ENCODE results near the gene RIPK3. TPM values are rescaled to one million over a fixed set of nuclear protein-coding genes. Genes with fewer than 3 reads are reported as not detected.

The RIPK3 gene
- polyA plus RNA-seq, 3 donors: 2.3 to 3.6 (median 3.1) TPM

DNA sequence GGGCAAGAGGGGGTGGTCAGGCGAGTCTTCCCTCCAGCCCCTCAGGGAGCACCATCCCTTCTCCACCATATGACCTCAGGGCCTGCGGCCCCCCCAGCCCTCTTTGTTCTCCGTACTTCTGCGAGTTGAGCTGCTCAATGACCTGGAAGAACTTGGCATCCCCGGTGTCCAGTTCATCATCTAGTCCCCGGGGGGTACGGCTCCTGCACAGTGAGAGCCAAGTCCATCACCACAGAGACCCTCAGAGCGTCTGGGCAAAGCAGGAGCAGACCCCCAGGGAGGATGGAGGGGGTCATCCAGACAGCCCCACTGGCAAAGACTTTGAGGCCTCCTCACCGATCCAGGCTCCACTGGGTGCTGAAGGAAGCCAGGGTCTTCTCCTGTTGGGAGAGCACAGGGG lies 13.8 kb downstream of the RIPK3 start:
- no peak for DNase-seq (ENCODE audit: low read depth in 3 of 3, low spot score in 2 of 3)

- DNase-seq (ENCODE audit: low read depth in 3 of 3, low spot score in 2 of 3): no peak
Observed at GRCh38 chr14:24325041-24325530, 14.7 kb downstream of the RIPK3 start.

- no peak for DNase-seq (ENCODE audit: low read depth in 3 of 3, low spot score in 2 of 3)
Observed at GRCh38 chr14:24324024-24324423, 15.8 kb downstream of the RIPK3 start.

- DNase-seq (ENCODE audit: low read depth in 3 of 3, low spot score in 2 of 3): no peak
Observed at GRCh38 chr14:24323341-24323740, 16.4 kb downstream of the RIPK3 start.

- no peak for DNase-seq (ENCODE audit: low read depth in 3 of 3, low spot score in 2 of 3)
Observed at GRCh38 chr14:24322672-24323071, 17.1 kb downstream of the RIPK3 start.

DNA sequence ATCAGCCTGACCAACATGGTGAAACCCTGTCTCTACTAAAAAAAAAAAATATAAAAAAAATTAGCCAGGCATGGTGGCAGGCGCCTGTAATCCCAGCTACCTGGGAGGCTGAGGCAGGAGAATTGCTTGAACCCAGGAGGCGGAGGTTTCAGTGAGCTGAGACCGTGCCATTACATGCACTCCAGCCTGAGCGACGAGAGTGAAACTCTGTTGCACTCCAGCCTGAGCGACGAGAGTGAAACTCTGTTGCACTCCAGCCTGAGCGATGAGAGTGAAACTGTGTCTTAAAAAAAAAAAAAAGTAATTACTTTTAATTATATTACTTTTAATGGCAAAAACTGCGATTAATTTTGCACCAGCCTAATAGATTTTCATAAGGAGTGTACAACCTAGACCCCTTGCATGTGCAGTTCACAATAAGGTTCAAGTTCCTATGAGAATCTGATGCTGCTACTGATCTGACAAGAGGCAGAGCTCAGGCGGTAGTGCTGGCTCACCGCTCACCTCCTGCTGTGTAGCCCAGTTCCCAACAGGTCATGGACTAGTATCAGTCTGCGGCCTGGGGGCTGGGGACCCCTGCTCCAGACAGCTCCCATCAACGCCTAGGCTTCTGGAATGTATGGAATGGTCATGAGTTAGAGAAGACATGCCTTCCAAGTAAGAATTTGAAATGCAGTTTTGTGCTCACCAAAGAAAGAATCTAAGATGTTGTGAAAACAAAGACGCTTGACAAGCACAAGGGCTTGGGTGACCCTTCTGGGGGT lies 18.4 kb downstream of the RIPK3 start:
- DNase-seq (ENCODE audit: low read depth in 3 of 3, low spot score in 2 of 3): no peak

GRCh38 chr14:24317141-24317928 lies 22.5 kb downstream of the RIPK3 start:
- no peak for DNase-seq (ENCODE audit: low read depth in 3 of 3, low spot score in 2 of 3)

GRCh38 chr14:24316597-24316950 lies 23.2 kb downstream of the RIPK3 start:
- no peak for DNase-seq (ENCODE audit: low read depth in 3 of 3, low spot score in 2 of 3)

GRCh38 chr14:24315807-24316596 lies 23.8 kb downstream of the RIPK3 start:
- DNase-seq (ENCODE audit: low read depth in 3 of 3, low spot score in 2 of 3): no peak

GRCh38 chr14:24315243-24315806 lies 24.5 kb downstream of the RIPK3 start:
- DNase-seq (ENCODE audit: low read depth in 3 of 3, low spot score in 2 of 3): no peak

DNA sequence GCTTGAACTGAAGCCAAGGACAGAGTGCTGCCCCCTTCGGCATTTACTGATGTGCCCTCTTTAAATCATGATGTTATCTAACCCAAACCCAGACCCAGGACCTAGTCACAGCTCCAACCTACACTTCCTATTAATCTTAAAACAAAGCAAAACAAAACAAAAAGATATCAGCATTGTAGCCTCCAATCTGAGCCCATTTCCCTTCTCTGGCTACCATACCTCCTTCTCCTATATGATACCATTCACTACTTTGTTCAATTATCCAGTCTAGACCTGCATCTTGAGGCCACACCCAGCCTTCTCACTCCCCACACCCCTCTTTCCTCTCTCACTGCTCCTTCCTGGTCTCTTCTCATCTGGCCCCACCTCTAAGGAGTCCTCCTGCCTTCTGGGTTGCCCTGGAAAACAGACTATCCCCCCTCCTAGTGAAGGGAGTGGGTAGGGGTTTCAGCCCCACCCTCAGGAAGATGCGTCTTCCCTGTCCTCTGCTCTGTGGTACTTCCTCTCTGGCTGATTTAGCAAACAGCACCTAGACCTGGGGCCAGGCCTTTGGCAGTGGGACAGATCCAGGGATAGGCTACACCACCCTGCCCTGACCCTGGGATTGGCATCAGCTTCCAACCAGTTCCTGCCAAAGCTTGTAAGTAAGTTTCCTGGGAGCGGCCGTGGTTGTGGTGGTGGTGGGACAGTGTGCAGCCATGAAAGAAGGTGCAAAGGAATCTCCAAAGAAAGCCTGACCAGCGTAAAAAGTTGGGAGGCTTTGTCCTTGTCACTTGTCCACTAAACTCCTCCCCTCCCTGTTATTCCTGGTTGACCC lies 25.2 kb downstream of the RIPK3 start:
- no peak for DNase-seq (ENCODE audit: low read depth in 3 of 3, low spot score in 2 of 3)

DNA sequence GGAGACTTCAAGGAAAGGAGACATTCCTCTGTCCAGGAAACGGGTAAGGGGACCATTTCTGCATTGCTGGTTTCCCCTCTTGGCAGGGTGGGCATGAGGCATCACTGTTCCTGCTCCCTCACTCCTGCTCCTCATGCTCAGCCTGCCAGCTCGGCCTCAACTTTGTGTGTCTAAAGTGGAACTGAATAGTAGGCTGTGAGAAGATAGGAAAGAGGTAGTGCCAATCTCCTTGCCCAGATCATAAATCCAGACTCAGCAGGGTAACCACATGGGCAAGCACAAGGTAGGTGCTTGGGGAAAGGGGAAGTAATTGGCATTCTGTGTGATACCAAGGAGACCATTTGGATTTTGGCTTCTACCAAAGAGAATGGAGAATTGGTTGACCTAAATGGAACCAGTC lies 25.9 kb downstream of the RIPK3 start:
- no peak for DNase-seq (ENCODE audit: low read depth in 3 of 3, low spot score in 2 of 3)

DNA sequence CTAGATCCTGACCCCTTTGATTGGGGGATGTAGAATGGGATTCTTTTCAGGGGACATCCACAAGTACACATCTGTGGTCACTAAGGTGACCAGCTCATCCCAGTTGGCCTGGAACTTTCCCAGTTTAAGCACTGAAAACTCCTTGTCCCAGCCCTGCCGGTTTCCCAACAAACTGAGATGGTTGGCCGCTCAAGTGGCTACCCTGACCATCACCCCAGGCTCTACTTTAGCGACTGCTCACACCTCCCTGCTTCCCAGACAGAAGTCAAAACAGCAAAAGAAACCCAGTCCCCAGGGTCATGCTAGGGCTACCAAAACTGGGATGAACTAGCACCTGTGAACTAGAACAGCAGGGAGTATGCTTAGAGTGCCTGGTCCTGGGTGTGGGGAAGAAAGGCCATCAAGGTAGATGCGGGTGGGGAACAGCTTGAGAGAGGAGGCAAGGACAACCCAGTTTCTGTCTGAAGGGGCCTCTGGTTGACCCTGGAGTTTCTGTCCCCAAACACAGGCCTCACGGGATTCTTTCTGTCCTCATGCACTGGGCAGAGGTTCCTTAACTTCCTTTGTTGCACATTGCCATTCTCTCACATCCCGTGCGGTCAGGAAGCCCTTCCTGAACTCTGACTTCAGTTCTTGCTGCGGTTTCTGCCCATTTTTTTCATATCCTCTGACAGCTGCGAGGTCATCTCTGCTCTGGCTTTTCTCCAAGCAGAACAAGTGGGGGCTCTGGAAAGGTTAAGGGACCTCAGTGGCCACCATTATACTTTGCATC lies 26.9 kb downstream of the RIPK3 start:
- DNase-seq (ENCODE audit: low read depth in 3 of 3, low spot score in 2 of 3): no peak

DNA sequence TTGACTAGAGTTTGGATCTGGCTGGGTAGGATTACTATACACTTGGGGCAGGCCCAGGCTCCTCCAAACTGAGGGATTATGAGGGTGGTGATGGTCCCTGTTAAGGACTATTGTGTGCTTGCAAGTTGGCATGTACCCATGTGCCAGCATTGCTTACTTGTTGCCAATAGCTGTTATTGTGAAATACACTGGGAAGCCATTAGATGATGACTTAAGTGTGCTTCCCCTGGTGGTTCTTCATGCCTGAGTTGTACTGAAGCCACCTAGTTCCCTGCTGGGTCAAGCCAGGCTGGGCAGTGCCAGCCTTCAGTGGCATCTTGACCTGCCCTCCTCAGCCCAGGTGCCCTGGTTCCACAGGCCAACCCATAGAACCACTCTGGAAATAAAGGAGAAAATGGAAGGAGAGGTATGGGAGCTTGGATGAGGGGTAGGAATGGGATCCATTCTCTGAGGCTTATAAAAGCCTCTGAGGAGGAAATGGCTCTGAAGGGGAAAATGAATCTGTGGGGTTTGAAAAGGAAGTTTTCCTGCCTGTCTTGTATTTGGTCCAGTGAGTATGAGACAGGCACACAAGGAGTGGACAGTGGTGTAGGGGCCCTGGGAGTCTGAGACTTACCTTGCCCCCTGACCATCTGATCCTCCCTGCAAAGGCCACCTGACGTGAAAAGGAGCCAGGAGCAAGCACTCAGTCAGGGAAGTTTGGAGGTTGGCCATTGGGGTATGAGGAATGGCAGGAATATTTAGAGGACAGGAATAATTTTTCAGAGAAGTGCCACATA lies 27.8 kb downstream of the RIPK3 start:
- no peak for DNase-seq (ENCODE audit: low read depth in 3 of 3, low spot score in 2 of 3)

GRCh38 chr14:24310646-24311604 lies 28.9 kb downstream of the RIPK3 start, which contains the start of gene LTB4R:
LTB4R (plus strand) TSS chr14:24311502; CDS start chr14:24315652, 4,150 bp downstream.
- no peak for DNase-seq (ENCODE audit: low read depth in 3 of 3, low spot score in 2 of 3)

DNA sequence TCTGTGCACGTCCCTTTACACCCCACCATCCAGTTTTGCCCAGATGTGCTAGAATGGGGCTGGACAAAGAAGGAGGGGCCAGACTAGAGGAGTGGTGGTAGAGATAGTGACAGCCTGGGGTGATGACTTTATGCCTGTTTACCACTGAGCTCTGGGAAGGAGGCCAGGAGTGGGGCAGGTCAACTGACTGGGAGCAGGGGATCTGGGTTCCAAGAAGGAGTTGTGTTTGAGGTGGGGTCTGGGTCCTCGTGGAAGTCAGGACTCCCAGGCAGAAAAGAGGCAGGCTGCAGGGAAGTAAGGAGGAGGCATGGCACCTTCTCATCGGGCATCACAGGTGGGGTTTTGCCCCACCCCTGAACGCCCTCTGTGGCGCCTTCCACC lies 29.5 kb downstream of the RIPK3 start:
- no peak for DNase-seq (ENCODE audit: low read depth in 3 of 3, low spot score in 2 of 3)

DNA sequence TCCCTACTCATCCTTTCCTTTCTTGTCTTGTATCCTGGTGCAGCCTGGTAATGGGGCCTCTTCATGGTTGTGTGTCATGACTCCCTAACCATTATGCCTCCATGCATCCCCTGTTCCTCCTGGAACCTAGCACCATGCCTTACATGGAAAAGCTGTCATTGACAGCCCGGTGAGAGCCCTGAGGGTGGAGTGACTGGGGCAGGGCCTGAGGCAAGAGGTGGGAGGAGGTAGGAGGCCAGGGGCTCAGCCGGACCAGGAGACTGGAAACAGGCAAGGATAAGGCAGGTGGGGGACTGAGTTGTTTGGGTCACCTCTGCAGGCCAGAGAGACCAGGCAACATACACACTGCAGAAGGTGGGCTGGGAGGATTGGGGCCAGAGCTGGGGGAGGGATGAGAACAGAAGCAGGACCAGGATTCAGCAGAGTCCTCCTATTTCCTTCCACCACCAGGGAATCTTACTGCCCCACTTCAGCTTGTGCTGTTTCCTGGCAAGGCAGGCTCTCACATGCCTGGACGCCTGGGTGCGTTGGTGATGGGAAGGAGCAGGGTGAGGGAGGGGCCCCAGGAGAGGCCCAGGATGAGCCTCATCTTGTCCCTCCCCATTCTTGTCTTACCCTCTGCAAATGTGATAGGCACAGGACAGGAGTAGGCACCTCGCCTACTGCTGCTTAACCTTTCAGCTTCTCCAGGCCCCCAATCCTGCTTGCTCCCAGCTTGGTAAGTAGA lies 30.1 kb downstream of the RIPK3 start, which contains the start of gene LTB4R2:
LTB4R2 (plus strand) TSS at position 603 of the 727 bp plus-strand sequence. CDS start 525 bp downstream, outside the sequence.
- DNase-seq (ENCODE audit: low read depth in 3 of 3, low spot score in 2 of 3): no peak
